Liver (tissue), 3 donors: ENCODE data around the gene RNU7-1.

Experiments
- EGR1 ChIP-seq, 2 donors: IDR thresholded peaks; 2 replicates each; pipeline ENCODE4 v1.6.1; 2016 to 2018; ENCODE audit warnings: antibody characterized with exemption in 2 of 2, low read depth in 2 of 2
- GABPA ChIP-seq, 2 donors: IDR thresholded peaks in 1 of 2; conservative IDR thresholded peaks in 1 of 2; 2 replicates each; pipeline ENCODE4 v1.6.1; 2016; ENCODE audit warnings: antibody characterized with exemption in 2 of 2, mild to moderate bottlenecking in 1 of 2, moderate library complexity in 1 of 2
- RAD21 ChIP-seq, 2 donors: IDR thresholded peaks; 2 replicates each; pipeline ENCODE4 v1.6.1; 2016; ENCODE audit warnings: antibody characterized with exemption in 2 of 2, mild to moderate bottlenecking in 2 of 2
- TAF1 ChIP-seq: conservative IDR thresholded peaks from 2 replicates; pipeline ENCODE4 v1.6.1; 2016; ENCODE audit warnings: antibody characterized with exemption, mild to moderate bottlenecking
- TF ChIP-seq, protein P1 (sequence below): IDR thresholded peaks from 2 replicates; pipeline ENCODE4 v1.6.1; 2016; ENCODE audit warnings: antibody characterized with exemption
- TF ChIP-seq, protein P2 (sequence below): fragments of 150-350 bp; IDR thresholded peaks from 2 replicates; pipeline ENCODE4 v1.5.1; 2017; ENCODE audit warnings: improper control_type of control experiment, low read depth, low read length; ENCODE audit not compliant: missing input control
- TF ChIP-seq, protein P3 (sequence below): IDR thresholded peaks from 2 replicates; pipeline ENCODE4 v1.6.1; 2016; ENCODE audit warnings: antibody characterized with exemption
- donor health status: healthy.
- donor health status: healthy.

DNA sequence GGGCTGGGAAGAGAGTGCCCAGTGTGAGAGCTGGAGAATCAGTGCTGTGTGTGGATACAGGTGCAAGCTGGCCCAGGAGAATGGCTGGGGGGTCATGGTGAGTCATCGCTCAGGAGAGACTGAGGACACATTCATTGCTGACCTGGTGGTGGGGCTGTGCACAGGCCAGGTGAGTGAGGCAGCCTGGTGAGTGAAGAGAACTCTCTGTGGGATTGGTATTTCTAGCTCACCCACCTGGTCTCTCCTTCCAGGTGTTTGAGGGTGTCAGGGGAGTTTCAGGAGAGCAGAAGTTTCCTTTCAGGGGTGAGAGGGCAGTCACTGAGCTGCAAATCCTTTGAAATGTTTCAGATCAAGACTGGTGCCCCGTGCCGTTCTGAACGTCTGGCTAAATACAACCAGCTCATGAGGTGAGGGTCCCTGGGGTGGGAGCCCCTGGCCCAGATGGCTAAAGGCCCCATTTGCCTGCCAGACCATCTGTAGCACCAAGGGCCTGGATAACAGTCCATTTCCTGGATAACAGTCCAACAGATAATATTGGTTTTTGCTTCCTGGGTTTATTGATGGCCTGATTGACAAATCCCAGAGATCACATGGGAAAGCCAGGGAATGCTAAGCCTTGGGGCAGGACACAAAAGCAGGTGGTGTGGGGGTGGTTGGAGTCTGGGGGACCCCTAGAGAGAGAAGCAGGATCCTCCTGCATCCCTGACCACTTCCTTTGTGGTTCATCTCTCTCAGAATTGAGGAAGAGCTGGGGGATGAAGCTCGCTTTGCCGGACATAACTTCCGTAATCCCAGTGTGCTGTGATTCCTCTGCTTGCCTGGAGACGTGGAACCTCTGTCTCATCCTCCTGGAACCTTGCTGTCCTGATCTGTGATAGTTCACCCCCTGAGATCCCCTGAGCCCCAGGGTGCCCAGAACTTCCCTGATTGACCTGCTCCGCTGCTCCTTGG is 21.3 kb upstream of the RNU7-1 start:
- TF ChIP-seq TAF1 (no peak), EGR1 (IDR thresholded peaks at IDR 0.05; ENCODE audit: low read depth in 2 of 2) (no peak), GABPA (IDR thresholded peaks at IDR 0.05 in 1 of 2, conservative IDR thresholded peaks at IDR 0.05 in 1 of 2) (no peak), RAD21 (IDR thresholded peaks at IDR 0.05) (no peak)
- TF ChIP-seq, protein P1, sequence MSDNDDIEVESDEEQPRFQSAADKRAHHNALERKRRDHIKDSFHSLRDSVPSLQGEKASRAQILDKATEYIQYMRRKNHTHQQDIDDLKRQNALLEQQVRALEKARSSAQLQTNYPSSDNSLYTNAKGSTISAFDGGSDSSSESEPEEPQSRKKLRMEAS = no peak
- TF ChIP-seq, protein P2, sequence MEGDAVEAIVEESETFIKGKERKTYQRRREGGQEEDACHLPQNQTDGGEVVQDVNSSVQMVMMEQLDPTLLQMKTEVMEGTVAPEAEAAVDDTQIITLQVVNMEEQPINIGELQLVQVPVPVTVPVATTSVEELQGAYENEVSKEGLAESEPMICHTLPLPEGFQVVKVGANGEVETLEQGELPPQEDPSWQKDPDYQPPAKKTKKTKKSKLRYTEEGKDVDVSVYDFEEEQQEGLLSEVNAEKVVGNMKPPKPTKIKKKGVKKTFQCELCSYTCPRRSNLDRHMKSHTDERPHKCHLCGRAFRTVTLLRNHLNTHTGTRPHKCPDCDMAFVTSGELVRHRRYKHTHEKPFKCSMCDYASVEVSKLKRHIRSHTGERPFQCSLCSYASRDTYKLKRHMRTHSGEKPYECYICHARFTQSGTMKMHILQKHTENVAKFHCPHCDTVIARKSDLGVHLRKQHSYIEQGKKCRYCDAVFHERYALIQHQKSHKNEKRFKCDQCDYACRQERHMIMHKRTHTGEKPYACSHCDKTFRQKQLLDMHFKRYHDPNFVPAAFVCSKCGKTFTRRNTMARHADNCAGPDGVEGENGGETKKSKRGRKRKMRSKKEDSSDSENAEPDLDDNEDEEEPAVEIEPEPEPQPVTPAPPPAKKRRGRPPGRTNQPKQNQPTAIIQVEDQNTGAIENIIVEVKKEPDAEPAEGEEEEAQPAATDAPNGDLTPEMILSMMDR = no peak
- TF ChIP-seq, protein P3, sequence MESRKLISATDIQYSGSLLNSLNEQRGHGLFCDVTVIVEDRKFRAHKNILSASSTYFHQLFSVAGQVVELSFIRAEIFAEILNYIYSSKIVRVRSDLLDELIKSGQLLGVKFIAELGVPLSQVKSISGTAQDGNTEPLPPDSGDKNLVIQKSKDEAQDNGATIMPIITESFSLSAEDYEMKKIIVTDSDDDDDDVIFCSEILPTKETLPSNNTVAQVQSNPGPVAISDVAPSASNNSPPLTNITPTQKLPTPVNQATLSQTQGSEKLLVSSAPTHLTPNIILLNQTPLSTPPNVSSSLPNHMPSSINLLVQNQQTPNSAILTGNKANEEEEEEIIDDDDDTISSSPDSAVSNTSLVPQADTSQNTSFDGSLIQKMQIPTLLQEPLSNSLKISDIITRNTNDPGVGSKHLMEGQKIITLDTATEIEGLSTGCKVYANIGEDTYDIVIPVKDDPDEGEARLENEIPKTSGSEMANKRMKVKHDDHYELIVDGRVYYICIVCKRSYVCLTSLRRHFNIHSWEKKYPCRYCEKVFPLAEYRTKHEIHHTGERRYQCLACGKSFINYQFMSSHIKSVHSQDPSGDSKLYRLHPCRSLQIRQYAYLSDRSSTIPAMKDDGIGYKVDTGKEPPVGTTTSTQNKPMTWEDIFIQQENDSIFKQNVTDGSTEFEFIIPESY = no peak
